NCI-H82 treated with DMSO at 0.1 percent for 48 hours (cell line): ENCODE measurements around the gene CSTB.
"Not testable (repeated sequence)": the region's sequence is repeated elsewhere in the genome, so short reads cannot be mapped to it uniquely, and the experiment has no call there.

Experiments
- DNase-seq: peaks from one replicate; lab custom pipeline; 2025; ENCODE audit not compliant: unreplicated experiment; lab: John Stamatoyannopoulos, UW

The CSTB gene

GRCh38 chr21:43775795-43776430, at the start of gene CSTB:
TSS of gene CSTB (minus strand) at chr21:43776308. CDS start at chr21:43776269, 39 bp downstream.
- DNase-seq = peak; percentile 39

GRCh38 chr21:43825242-43825935, 49.3 kb upstream of the CSTB start:
- DNase-seq = no peak

GRCh38 chr21:43824333-43825241, 48.5 kb upstream of the CSTB start:
- DNase-seq = no peak

GRCh38 chr21:43822741-43823140, 46.6 kb upstream of the CSTB start:
- DNase-seq = not testable (repeated sequence)

- not testable (repeated sequence) for DNase-seq
Measured at GRCh38 chr21:43822166-43822565, 46.1 kb upstream of the CSTB start.

GRCh38 chr21:43820466-43820865, 44.4 kb upstream of the CSTB start:
- no peak for DNase-seq

- DNase-seq = no peak
Measured at GRCh38 chr21:43819511-43820405, 43.6 kb upstream of the CSTB start.

- DNase-seq = no peak
Measured at GRCh38 chr21:43818685-43819084, 42.6 kb upstream of the CSTB start.

GRCh38 chr21:43817157-43818086, 41.3 kb upstream of the CSTB start:
- no peak for DNase-seq

- DNase-seq = no peak
Measured at GRCh38 chr21:43816611-43817071, 40.5 kb upstream of the CSTB start.

GRCh38 chr21:43815991-43816390, 39.9 kb upstream of the CSTB start:
- DNase-seq = no peak

GRCh38 chr21:43815107-43815613, 39.1 kb upstream of the CSTB start:
- DNase-seq = no peak

- no peak for DNase-seq
Measured at GRCh38 chr21:43814215-43815106, 38.4 kb upstream of the CSTB start.

GRCh38 chr21:43813656-43813980, 37.5 kb upstream of the CSTB start:
- no peak for DNase-seq

- no peak for DNase-seq
Measured at GRCh38 chr21:43812957-43813655, 37.0 kb upstream of the CSTB start.

GRCh38 chr21:43812139-43812821, 36.2 kb upstream of the CSTB start:
- DNase-seq = no peak
